Measurements from ENCODE around the gene FSIP1.

FSIP1 gene

GRCh38 chr15:39595338-39596221, 187.1 kb downstream of the FSIP1 start:
- DNase-seq, result no peak
- Mint-ChIP-seq H3K4me1 (ENCODE audit: low read depth) (peaks cover 7% of the 10 kb centered on the region), H3K36me3 (ENCODE audit: low read depth) (no peaks in the 10 kb centered on the region), H3K27ac (no peak overlapping the region), H3K27me3 (no peaks in the 10 kb centered on the region), H3K9me3 (no peaks in the 10 kb centered on the region), H3K4me3 (no peak overlapping the region)

- Mint-ChIP-seq H3K9me3 (no peaks in the 10 kb centered on the region), H3K27me3 (no peaks in the 10 kb centered on the region), H3K4me1 (ENCODE audit: low read depth) (peaks cover 7% of the 10 kb centered on the region), H3K27ac (no peak overlapping the region), H3K36me3 (ENCODE audit: low read depth) (no peaks in the 10 kb centered on the region), H3K4me3 (no peak overlapping the region)
- no peak for DNase-seq
Observed at GRCh38 chr15:39594446-39595337, 187.9 kb downstream of the FSIP1 start.

- H3K27me3 Mint-ChIP-seq, result no peaks in the 10 kb centered on the region
- H3K36me3 Mint-ChIP-seq (ENCODE audit: low read depth), result no peaks in the 10 kb centered on the region
- peaks cover 7% of the 10 kb centered on the region for H3K4me1 Mint-ChIP-seq (ENCODE audit: low read depth)
- H3K4me3 Mint-ChIP-seq, result no peak overlapping the region
- no peak for DNase-seq
- H3K27ac Mint-ChIP-seq, result no peak overlapping the region
- no peaks in the 10 kb centered on the region for H3K9me3 Mint-ChIP-seq
Observed at GRCh38 chr15:39593656-39594445, 188.8 kb downstream of the FSIP1 start.

- Mint-ChIP-seq H3K4me3 (no peak overlapping the region), H3K36me3 (ENCODE audit: low read depth) (no peaks in the 10 kb centered on the region), H3K27ac (no peak overlapping the region), H3K4me1 (ENCODE audit: low read depth) (peaks cover 7% of the 10 kb centered on the region), H3K27me3 (no peaks in the 10 kb centered on the region), H3K9me3 (no peaks in the 10 kb centered on the region)
- no peak for DNase-seq
Observed at GRCh38 chr15:39593071-39593655, 189.5 kb downstream of the FSIP1 start.

GRCh38 chr15:39592500-39592899, 190.1 kb downstream of the FSIP1 start:
- H3K36me3 Mint-ChIP-seq (ENCODE audit: low read depth), result no peaks in the 10 kb centered on the region
- H3K9me3 Mint-ChIP-seq, result no peaks in the 10 kb centered on the region
- no peak for DNase-seq
- peaks cover 7% of the 10 kb centered on the region for H3K4me1 Mint-ChIP-seq (ENCODE audit: low read depth)
- H3K27me3 Mint-ChIP-seq, result no peaks in the 10 kb centered on the region
- H3K4me3 Mint-ChIP-seq, result no peak overlapping the region
- H3K27ac Mint-ChIP-seq, result no peak overlapping the region

- DNase-seq, result no peak
- no peaks in the 10 kb centered on the region for H3K9me3 Mint-ChIP-seq
- no peaks in the 10 kb centered on the region for H3K27me3 Mint-ChIP-seq
- H3K36me3 Mint-ChIP-seq (ENCODE audit: low read depth), result no peaks in the 10 kb centered on the region
- H3K4me3 Mint-ChIP-seq, result no peak overlapping the region
- peaks cover 7% of the 10 kb centered on the region for H3K4me1 Mint-ChIP-seq (ENCODE audit: low read depth)
- H3K27ac Mint-ChIP-seq, result no peak overlapping the region
Observed at GRCh38 chr15:39591896-39592315, 190.7 kb downstream of the FSIP1 start.

- H3K27ac Mint-ChIP-seq, result no peak overlapping the region
- H3K27me3 Mint-ChIP-seq, result no peaks in the 10 kb centered on the region
- H3K9me3 Mint-ChIP-seq, result no peaks in the 10 kb centered on the region
- H3K4me3 Mint-ChIP-seq, result no peak overlapping the region
- no peaks in the 10 kb centered on the region for H3K36me3 Mint-ChIP-seq (ENCODE audit: low read depth)
- no peak for DNase-seq
- H3K4me1 Mint-ChIP-seq (ENCODE audit: low read depth), result peaks cover 7% of the 10 kb centered on the region
Observed at GRCh38 chr15:39591141-39591895, 191.3 kb downstream of the FSIP1 start.

- no peaks in the 10 kb centered on the region for H3K27me3 Mint-ChIP-seq
- no peak for DNase-seq
- no peaks in the 10 kb centered on the region for H3K36me3 Mint-ChIP-seq (ENCODE audit: low read depth)
- H3K4me1 Mint-ChIP-seq (ENCODE audit: low read depth), result peaks cover 7% of the 10 kb centered on the region
- no peak overlapping the region for H3K27ac Mint-ChIP-seq
- H3K4me3 Mint-ChIP-seq, result no peak overlapping the region
- H3K9me3 Mint-ChIP-seq, result no peaks in the 10 kb centered on the region
Observed at GRCh38 chr15:39589815-39590644, 192.6 kb downstream of the FSIP1 start.

GRCh38 chr15:39589193-39589814, 193.3 kb downstream of the FSIP1 start:
- Mint-ChIP-seq H3K27ac (no peak overlapping the region), H3K36me3 (ENCODE audit: low read depth) (no peaks in the 10 kb centered on the region), H3K4me1 (ENCODE audit: low read depth) (peaks cover 6% of the 10 kb centered on the region), H3K4me3 (no peak overlapping the region), H3K9me3 (no peaks in the 10 kb centered on the region), H3K27me3 (no peaks in the 10 kb centered on the region)
- DNase-seq, result no peak

GRCh38 chr15:39588531-39589192, 194.0 kb downstream of the FSIP1 start:
- Mint-ChIP-seq H3K9me3 (no peaks in the 10 kb centered on the region), H3K27ac (no peak overlapping the region), H3K4me1 (ENCODE audit: low read depth) (peaks cover under 1% of the 10 kb centered on the region), H3K27me3 (no peaks in the 10 kb centered on the region), H3K4me3 (no peak overlapping the region), H3K36me3 (ENCODE audit: low read depth) (no peaks in the 10 kb centered on the region)
- no peak for DNase-seq

- no peaks in the 10 kb centered on the region for H3K9me3 Mint-ChIP-seq
- H3K4me1 Mint-ChIP-seq (ENCODE audit: low read depth), result no peaks in the 10 kb centered on the region
- no peak overlapping the region for H3K27ac Mint-ChIP-seq
- DNase-seq, result no peak
- no peaks in the 10 kb centered on the region for H3K36me3 Mint-ChIP-seq (ENCODE audit: low read depth)
- H3K27me3 Mint-ChIP-seq, result peaks cover 5% of the 10 kb centered on the region
- no peak overlapping the region for H3K4me3 Mint-ChIP-seq
Observed at GRCh38 chr15:39587731-39588530, 194.7 kb downstream of the FSIP1 start.
